GM12801 (cell line): Measurements from ENCODE around the gene FMNL3.

Experiments used
- TF ChIP-seq, protein P1 (sequence below): IDR thresholded peaks from one replicate; pipeline ENCODE4 v1.5.1; 2011; ENCODE audit warnings: control low read depth; ENCODE audit not compliant: insufficient read length; ENCODE audit errors: extremely low read depth

The FMNL3 gene

DNA sequence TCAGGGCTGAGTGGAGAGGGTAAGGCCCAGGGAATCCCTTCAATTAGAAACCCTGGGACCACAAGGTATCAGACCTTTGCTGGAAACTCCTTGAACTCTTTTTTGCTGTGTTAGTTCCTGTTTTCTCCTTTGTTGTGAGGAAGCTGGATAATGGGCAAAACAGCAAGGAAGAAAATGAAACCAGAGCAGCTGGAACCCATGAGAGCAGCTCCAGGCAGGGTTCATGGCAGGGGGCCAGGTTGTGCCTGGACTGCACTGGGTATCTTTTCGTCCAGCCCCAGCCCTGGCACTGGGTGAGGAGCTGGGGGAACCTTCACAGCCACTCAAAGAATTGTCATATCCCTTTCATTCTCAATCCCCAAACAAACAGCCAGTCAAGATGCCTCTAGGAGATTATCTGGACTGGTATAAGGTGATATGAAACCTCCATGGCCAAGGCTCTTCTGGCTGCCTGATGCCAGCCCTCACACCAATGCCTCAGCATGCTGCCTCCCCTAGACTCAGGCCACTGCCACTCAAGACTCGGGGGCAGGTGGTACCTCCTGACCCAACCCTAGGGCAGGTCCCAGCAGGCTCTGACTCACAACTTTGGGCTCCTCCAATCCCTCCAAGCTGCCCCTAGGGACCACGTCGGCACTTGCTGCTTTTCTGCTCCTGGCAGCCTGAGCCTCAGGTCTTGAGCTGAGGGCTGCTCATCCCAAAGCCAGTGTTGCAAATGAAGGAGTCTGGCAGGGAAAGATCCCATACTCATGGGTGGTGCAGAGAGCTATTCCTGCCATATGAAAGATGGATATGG lies 118.3 kb downstream of the FMNL3 start:
- TF ChIP-seq, protein P1, sequence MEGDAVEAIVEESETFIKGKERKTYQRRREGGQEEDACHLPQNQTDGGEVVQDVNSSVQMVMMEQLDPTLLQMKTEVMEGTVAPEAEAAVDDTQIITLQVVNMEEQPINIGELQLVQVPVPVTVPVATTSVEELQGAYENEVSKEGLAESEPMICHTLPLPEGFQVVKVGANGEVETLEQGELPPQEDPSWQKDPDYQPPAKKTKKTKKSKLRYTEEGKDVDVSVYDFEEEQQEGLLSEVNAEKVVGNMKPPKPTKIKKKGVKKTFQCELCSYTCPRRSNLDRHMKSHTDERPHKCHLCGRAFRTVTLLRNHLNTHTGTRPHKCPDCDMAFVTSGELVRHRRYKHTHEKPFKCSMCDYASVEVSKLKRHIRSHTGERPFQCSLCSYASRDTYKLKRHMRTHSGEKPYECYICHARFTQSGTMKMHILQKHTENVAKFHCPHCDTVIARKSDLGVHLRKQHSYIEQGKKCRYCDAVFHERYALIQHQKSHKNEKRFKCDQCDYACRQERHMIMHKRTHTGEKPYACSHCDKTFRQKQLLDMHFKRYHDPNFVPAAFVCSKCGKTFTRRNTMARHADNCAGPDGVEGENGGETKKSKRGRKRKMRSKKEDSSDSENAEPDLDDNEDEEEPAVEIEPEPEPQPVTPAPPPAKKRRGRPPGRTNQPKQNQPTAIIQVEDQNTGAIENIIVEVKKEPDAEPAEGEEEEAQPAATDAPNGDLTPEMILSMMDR: no peak

DNA sequence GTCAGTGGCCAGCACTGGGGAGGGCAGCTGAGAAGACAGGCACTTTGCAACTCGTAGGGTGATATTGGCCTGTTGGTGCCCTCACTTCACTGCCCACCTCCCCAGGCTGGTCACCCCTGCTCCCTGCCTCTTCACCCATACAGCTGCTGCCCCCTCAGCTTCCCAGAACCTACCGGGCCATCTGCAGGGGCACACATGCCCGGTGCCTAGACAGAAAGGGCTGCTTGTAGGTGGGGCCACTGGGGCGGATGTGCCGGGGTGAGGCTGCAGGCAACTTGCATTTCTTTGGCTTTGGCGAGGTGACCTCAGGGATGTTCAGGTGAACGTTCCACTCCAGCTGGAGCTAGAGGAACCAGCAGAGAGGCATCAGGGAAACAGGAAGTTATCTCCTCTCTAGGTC lies 118.9 kb downstream of the FMNL3 start:
- TF ChIP-seq, protein P1: no peak

DNA sequence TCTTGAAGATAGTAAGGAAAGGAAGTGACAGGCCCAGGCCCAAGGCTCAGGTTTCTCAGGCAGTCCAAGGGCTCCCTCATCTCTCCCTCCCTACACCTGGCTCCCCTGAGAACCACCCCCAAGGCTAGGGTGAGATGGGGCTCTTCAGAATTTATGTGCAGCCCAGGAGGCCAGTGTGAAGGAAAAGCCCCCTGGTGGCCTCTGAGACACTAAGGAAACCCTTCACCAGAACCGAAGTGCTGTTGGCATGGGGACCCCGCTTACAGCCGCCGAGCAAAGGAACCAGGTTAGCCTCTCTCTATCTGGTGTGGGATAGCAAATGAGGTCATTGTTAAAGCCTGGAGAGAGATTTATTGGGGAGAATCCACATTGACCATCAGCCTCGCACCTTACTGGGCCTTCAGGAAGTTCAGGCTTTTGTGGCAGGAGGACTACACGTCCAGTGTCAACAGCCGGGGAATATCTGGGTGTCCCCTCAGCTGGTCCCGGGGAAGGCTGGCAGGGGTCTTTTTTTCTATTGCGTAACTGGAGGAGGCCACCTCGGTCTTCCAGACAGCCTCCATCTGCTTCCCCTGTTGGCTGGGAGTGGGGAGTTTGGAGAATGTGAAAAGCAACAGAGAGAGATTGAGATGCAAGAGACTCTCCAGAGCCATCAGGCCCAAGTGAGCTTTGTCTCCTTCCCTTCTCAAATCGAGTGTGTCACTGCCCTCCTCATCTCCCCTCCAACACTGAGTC lies 119.9 kb downstream of the FMNL3 start:
- TF ChIP-seq, protein P1: no peak
